Measurements from ENCODE around the gene MIPOL1.
"Not testable (repeated sequence)": the region's sequence is repeated elsewhere in the genome, so short reads cannot be mapped to it uniquely, and the experiment has no call there.

The MIPOL1 gene

GRCh38 chr14:37469650-37470049 lies 271.9 kb downstream of the MIPOL1 start:
- no peak for DNase-seq

- no peak for DNase-seq
Measured at GRCh38 chr14:37470251-37470650, 272.5 kb downstream of the MIPOL1 start.

GRCh38 chr14:37472906-37473305 lies 275.2 kb downstream of the MIPOL1 start:
- no peak for DNase-seq

GRCh38 chr14:37474191-37474590 lies 276.5 kb downstream of the MIPOL1 start:
- no peak for DNase-seq

GRCh38 chr14:37480446-37481290 lies 282.9 kb downstream of the MIPOL1 start:
- DNase-seq: no peak

GRCh38 chr14:37482428-37482827 lies 284.7 kb downstream of the MIPOL1 start:
- DNase-seq: no peak

- DNase-seq: no peak
Measured at GRCh38 chr14:37483672-37484071, 285.9 kb downstream of the MIPOL1 start.

- no peak for DNase-seq
Measured at GRCh38 chr14:37490607-37491006, 292.9 kb downstream of the MIPOL1 start.

GRCh38 chr14:37491076-37491475 lies 293.3 kb downstream of the MIPOL1 start:
- no peak for DNase-seq

- DNase-seq: no peak
Measured at GRCh38 chr14:37493606-37494005, 295.9 kb downstream of the MIPOL1 start.

- DNase-seq: no peak
Measured at GRCh38 chr14:37497422-37497821, 299.7 kb downstream of the MIPOL1 start.

GRCh38 chr14:37501877-37502276 lies 304.1 kb downstream of the MIPOL1 start:
- no peak for DNase-seq

GRCh38 chr14:37508503-37508902 lies 310.8 kb downstream of the MIPOL1 start:
- no peak for DNase-seq

GRCh38 chr14:37512173-37512572 lies 314.4 kb downstream of the MIPOL1 start:
- no peak for DNase-seq

- no peak for DNase-seq
Measured at GRCh38 chr14:37515771-37516170, 318.0 kb downstream of the MIPOL1 start.

GRCh38 chr14:37526994-37527393 lies 329.3 kb downstream of the MIPOL1 start:
- no peak for DNase-seq

GRCh38 chr14:37539992-37540391 lies 342.3 kb downstream of the MIPOL1 start:
- DNase-seq: no peak

GRCh38 chr14:37544407-37544806 lies 346.7 kb downstream of the MIPOL1 start:
- DNase-seq: no peak

- no peak for DNase-seq
Measured at GRCh38 chr14:37545174-37545573, 347.4 kb downstream of the MIPOL1 start.

GRCh38 chr14:37546621-37547447 lies 349.1 kb downstream of the MIPOL1 start:
- no peak for DNase-seq

- DNase-seq: no peak
Measured at GRCh38 chr14:37550511-37550910, 352.8 kb downstream of the MIPOL1 start.

- DNase-seq: no peak
Measured at GRCh38 chr14:37551119-37551518, 353.4 kb downstream of the MIPOL1 start.

GRCh38 chr14:37553935-37554550 lies 356.3 kb downstream of the MIPOL1 start:
- no peak for DNase-seq

GRCh38 chr14:37555596-37555995 lies 357.9 kb downstream of the MIPOL1 start:
- DNase-seq: not testable (repeated sequence)

Measured in stimulated activated CD4-positive, alpha-beta T cell treated with anti-CD3 and anti-CD28 coated beads, Interleukin-12 subunit alpha, Interleukin-12 subunit beta, amount 100 ng/mL, for 4 hours (primary cell).